Activated naive CD4-positive, alpha-beta T cell treated with anti-CD3 and anti-CD28 coated beads for 36 hours (primary cell): ENCODE measurements around the gene TH. TPM values are rescaled to one million over a fixed set of nuclear protein-coding genes. Genes with fewer than 3 reads are reported as not detected.

Experiments
- CTCF ChIA-PET: fragments of 350-600 bp; sonication (Branson Sonifier 250); formaldehyde crosslinking; loops from one replicate; lab custom pipeline; 2021; ENCODE audit warnings: antibody characterized with exemption; lab: Charles Lee
- DNase-seq: peaks from one replicate; pipeline ENCODE4 v3.0.0-alpha.2; 2020
- H3K27ac Mint-ChIP-seq: one replicate; pipeline ENCODE4 v1.8.0; 2021; ENCODE audit warnings: mild to moderate bottlenecking, mixed read lengths
- H3K27me3 Mint-ChIP-seq: one replicate; pipeline ENCODE4 v1.8.0; 2021; ENCODE audit warnings: low read depth, mixed read lengths
- H3K36me3 Mint-ChIP-seq: one replicate; pipeline ENCODE4 v1.8.0; 2021; ENCODE audit warnings: low read depth, mixed read lengths
- H3K4me1 Mint-ChIP-seq: one replicate; pipeline ENCODE4 v1.8.0; 2021; ENCODE audit warnings: low read depth, mixed read lengths
- H3K4me3 Mint-ChIP-seq: one replicate; pipeline ENCODE4 v1.8.0; 2021; ENCODE audit warnings: mild to moderate bottlenecking, moderate library complexity, mixed read lengths
- H3K9me3 Mint-ChIP-seq: one replicate; pipeline ENCODE4 v1.8.0; 2021; ENCODE audit warnings: mixed read lengths
- intact Hi-C: fragments of 100-400 bp; cut with micrococcal nuclease; formaldehyde crosslinking; loops from one replicate; pipeline ENCODE4 v1.15.1; 2023
- total RNA-seq, 2 experiments: library from RNA; stranded (reverse); gene quantifications; one replicate each; pipeline ENCODE4 v1.2.3, GENCODE V29; 2021

TH gene
- total RNA-seq, 2 experiments from 2014 or later: not detected

DNA sequence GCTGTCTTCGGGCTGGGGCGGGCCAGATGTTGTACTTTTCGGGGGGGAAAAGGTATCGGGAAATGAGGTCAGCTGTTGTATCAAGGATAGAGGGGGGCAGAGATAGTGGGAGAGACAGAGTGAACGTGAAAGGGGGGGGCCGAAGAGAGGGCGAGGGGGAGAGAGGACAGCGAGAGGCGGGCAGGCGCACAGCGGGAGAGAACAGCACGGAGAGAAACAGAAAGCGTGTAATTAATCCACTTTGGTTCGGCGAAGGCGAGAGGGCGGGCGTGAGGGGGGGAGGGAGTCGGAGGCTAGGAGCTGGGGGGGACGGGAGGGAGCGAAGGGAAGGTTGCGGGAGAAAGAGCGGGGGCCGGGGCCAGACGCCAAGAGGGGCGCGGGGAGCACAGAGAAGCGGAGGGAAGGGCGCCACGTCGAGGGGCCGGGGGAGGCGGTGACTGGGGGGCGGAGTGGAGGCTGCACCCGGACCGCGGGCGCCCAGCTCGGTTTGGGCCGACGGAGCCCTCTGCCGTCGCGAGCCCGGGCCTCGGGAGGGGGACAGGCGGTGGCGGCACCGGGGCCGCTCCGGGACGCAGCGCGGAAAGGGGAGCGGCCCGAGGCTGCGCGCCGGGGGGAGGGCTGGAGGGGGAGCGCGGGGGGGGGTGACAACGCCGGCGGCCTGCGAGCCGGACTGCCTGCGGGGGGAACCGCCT, 33.0 kb downstream of the TH start:
- intact Hi-C loops: no loop called here
- Mint-ChIP-seq H3K27me3 (peaks cover 55% of the 10 kb centered on the region), H3K9me3 (no peaks in the 10 kb centered on the region), H3K36me3 (no peaks in the 10 kb centered on the region), H3K4me1 (peaks cover 27% of the 10 kb centered on the region), H3K27ac (no peak overlapping the region), H3K4me3 (peak overlapping the region; percentile 34)
- DNase-seq: no peak
- CTCF ChIA-PET: no interaction called here

DNA sequence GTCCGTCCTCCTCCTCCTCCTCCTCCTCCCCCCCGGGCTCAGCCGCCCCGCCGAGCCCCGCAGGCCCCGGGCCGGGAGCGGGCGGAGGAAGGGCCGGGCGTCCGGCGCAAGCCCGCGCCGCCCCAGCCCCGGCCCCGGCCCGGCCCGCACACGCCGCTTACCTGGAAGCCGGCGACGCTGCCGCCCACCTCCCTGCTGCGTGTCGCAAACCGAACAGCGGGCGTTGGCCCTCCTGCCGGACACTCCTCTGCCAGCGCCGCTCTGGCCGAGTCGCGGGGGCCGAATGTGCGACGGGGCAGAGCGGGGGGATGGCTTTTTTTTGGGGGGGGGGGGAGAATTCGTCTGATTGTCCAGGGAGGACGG, 33.6 kb downstream of the TH start:
- Mint-ChIP-seq H3K4me3 (no peak overlapping the region), H3K36me3 (no peaks in the 10 kb centered on the region), H3K27ac (no peak overlapping the region), H3K27me3 (peaks cover 59% of the 10 kb centered on the region), H3K4me1 (peaks cover 22% of the 10 kb centered on the region), H3K9me3 (no peaks in the 10 kb centered on the region)
- CTCF ChIA-PET: no interaction called here
- intact Hi-C loops: no loop called here
- DNase-seq: no peak

DNA sequence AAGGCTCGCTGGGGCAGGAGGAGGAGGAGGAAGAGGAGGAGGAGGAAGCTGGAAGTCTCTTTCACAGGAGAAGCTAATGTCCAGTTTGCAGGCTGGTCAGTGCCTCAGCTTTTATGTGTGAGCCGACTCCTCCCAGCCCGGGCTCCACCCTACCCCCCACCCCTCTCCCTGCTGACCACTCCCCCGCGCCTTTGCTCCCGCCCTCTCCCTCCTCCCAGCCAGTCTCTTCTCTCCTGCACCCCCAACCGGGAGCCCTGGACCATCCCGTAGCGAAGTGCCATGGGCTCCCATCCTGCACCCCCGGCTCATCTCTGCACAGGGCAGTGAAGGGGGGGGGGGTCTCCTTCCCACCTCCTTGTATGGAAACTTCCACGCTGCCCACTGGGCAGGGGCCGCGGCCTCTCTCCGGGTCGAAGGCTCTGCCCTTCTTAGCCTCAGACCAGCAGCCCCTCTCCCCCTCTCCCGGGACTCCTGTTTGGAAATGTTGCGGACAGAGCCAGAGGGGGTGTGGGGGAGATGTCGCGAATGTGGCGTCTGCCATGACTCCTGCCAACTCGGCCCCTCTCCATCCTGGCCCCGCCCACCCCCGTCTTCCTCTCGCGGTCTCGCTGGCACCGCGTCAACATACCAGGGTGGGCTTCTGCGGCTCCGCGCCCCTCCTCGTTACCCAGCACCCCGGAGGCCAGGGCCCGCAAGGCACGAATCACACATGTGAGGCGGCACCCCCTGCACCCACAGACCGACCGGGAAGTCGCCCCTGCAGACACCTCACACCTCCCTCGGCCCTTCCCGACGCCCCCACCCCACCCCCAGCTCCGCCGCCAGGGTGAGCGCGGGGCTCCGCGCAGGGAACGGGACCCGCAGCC, 34.2 kb downstream of the TH start:
- no peak overlapping the region for H3K27ac Mint-ChIP-seq
- H3K4me1 Mint-ChIP-seq: peaks cover 16% of the 10 kb centered on the region
- no peak for DNase-seq
- intact Hi-C loops: no loop called here
- peaks cover 57% of the 10 kb centered on the region for H3K27me3 Mint-ChIP-seq
- H3K9me3 Mint-ChIP-seq: no peaks in the 10 kb centered on the region
- peak overlapping the region; percentile 15 for H3K4me3 Mint-ChIP-seq
- CTCF ChIA-PET: no interaction called here
- H3K36me3 Mint-ChIP-seq: no peaks in the 10 kb centered on the region

DNA sequence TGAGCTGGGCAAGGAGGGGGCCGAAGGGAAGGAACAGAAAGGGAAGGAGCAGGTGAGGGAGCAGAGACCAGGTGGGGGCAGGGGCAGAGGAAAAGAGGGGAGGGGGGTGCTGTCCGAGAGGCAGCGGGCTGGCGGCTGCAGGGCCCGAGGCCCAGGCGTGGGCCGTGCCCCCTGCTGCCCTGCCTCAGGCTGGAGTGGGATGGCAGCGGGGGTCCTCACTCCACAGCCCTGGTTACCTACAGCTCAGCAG, 34.7 kb downstream of the TH start:
- DNase-seq: no peak
- Mint-ChIP-seq H3K36me3 (no peaks in the 10 kb centered on the region), H3K27me3 (peaks cover 56% of the 10 kb centered on the region), H3K27ac (no peak overlapping the region), H3K9me3 (no peaks in the 10 kb centered on the region), H3K4me1 (peaks cover 11% of the 10 kb centered on the region), H3K4me3 (no peak overlapping the region)
- CTCF ChIA-PET: no interaction called here
- intact Hi-C loops: no loop called here

DNA sequence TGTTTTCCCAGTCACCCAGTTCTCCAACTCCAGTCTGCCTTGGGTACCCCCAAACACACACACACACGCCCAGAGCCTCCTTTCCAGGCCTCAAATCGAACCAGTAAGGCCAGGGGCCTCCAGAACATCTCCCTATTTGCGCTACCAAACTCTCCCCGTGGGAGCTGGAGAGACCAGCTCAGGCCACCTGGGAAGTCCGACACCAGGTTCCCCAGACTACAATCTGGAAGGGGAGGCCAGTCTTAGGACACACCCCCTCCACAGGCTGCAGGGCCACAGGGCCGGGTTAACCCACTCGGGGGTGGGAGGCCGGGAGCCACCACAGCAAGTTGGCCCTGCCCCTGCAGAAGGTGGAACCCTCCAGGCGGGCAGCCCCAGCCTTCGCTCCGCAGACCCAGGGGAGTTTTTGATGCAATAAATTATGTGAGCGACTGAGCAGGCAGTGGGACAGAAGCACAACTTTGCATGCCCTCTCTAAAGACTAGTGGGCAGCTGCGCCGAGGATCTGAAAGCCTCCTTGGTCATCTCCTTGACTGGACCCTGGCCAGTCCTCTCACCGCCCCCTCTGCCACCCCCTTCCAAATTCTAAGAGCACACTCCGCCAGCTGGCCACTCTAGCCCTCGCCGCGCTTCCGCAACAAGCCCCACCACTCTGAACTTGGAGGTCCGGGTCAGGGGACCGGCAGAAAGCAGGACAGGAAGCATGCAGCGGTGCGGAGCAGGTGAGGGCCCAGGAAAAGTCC, 35.2 kb downstream of the TH start:
- intact Hi-C loops: no loop called here
- Mint-ChIP-seq H3K27ac (no peak overlapping the region), H3K9me3 (peaks cover 3% of the 10 kb centered on the region), H3K27me3 (peaks cover 59% of the 10 kb centered on the region), H3K4me1 (peaks cover 10% of the 10 kb centered on the region), H3K36me3 (no peaks in the 10 kb centered on the region), H3K4me3 (no peak overlapping the region)
- no peak for DNase-seq
- CTCF ChIA-PET: no interaction called here

DNA sequence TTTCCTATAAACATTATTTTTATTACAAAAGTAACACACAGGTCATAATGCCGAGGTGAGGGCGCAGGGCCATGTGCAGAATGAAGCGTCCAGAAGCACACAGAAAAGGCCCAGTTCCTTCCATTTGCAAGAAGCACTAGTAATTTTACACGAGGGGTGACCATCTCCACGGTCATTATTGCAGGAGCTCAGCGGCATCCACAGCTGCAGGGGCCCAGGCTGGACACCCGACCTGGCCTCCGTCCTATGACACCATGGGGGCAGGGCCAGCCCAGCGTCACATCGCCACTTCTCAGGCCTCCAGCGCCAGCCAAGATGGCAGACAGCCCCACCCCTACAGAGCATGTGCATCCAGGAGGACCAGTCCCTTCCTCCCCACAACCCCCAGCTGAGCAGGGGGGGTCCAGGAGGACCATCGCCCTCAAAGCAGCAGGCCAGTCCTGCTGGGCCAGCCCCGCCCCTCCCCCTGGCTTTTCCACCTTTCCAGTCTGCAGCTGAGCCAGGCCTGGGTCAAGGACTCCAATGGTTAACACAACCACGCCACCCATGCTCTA, 35.9 kb downstream of the TH start:
- no peak for DNase-seq
- peaks cover 3% of the 10 kb centered on the region for H3K9me3 Mint-ChIP-seq
- peaks cover 55% of the 10 kb centered on the region for H3K27me3 Mint-ChIP-seq
- H3K27ac Mint-ChIP-seq: no peak overlapping the region
- intact Hi-C loops: no loop called here
- CTCF ChIA-PET: no interaction called here
- no peak overlapping the region for H3K4me3 Mint-ChIP-seq
- peaks cover 6% of the 10 kb centered on the region for H3K4me1 Mint-ChIP-seq
- H3K36me3 Mint-ChIP-seq: no peaks in the 10 kb centered on the region

DNA sequence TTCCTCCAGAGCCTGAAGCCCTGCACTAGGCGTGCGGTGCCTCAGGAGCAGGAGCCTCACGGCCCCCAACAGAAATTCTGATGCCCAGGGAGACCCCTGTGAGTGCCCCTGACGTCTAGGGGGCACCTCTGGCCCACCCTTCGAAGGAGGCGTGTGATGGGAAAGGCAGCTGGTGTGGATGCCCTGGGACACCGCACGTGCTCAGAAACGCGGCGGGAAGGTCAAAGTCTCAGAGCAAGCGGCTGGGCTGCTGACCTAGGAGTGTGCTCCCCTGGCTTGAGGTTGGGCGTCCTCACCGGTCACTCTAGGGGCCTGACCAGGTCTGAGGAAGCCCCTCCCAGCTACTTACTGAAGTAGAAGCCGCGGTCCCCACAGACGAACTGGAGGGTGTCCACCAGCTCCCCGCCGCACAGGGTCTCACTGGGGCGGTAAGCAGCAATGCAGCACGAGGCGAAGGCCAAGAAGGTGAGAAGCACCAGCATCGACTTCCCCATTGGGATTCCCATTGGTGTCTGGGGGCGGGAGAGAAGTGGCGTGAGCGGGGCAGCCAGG, 36.5 kb downstream of the TH start:
- Mint-ChIP-seq H3K9me3 (peaks cover 3% of the 10 kb centered on the region), H3K27ac (no peak overlapping the region), H3K4me1 (peaks cover 6% of the 10 kb centered on the region), H3K27me3 (peaks cover 54% of the 10 kb centered on the region), H3K36me3 (no peaks in the 10 kb centered on the region), H3K4me3 (no peak overlapping the region)
- no peak for DNase-seq
- intact Hi-C loops: no loop called here
- CTCF ChIA-PET: no interaction called here

DNA sequence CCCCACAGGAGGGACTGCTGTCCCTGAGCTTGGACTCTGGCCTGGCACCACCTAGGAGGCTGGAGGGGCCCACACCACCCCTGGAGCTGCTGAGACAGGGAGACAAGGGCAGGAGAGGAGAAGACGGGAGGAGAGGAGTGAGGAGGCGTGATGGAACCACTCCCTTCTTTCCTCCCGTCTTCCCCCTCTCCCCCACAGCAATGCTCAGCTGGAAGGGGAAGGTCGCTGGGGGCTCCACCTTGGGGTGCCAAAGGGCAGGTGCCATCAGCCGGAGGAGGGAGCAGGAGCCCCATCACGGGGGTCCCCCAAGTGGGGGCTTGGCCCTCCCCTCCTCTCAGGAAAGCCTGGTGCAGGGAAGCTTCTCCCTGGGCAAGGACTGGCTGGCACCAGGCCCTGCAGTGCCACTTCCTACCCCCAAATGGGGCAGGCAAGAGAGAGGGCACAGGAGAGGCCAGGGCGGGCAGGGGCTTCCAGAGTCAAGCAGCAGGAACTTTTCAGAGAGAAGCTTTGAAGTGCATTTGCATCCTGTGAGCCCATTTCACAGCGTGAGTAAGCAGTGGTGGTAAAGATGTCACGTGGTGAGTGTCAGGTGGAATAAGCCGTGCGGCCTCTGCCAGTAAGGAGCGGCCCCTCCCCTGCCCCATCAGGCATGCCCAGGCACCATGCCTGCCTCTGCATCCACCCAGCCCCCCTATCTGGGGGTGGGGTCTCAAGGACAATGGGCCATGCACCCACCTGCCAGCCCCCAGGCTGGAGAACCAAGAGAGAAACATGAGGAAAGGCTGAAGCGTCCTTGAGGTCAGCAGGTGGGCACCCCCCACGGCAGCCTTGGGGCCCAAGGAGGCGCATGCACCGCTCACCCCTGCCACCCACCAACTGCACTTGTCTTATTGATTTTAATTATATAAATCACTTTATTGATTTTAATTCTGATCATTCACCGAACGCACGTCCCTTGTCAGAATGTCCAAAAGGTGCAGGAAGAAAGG, 37.3 kb downstream of the TH start:
- Mint-ChIP-seq H3K4me3 (no peak overlapping the region), H3K27me3 (peaks cover 52% of the 10 kb centered on the region), H3K36me3 (no peaks in the 10 kb centered on the region), H3K9me3 (peaks cover 3% of the 10 kb centered on the region), H3K27ac (no peak overlapping the region), H3K4me1 (peaks cover 6% of the 10 kb centered on the region)
- CTCF ChIA-PET: no interaction called here
- intact Hi-C loops: no loop called here
- no peak for DNase-seq

DNA sequence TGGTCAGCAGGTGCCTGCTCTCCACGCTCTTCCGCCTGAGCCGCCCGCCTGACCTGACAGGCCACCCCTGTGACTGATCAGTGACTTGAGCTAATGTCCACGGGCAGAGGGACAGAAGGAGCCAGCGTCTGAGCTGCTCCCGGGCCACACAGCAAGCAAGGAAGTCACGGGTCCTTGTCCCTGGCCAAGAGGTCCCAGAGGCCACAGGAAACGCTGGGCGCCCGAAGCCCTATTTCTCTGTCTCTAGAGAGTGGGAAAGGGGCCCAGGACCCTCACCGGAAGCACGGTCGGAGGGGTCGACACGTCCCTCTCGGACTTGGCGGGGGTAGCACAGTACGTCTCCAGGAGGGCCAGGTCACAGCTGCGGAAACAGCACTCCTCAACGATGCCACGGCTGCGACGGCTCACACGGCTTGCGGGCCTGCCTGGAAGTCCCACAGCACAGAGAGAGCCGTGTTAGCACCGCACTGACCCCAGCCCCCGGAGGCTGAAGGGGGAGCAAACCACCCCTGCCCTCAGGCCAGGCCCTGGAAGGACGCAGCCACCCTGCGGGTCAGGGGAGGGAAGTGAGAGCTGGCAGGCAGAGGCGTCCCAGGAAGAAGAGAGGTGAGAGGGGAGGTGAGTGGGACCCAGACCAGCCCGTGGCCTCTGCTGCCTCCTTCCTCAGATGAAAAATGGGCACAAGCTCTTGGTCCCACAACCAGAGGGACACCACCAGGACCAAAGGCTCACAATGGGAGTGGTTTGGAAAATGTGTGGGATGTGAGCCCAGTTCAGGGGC, 38.2 kb downstream of the TH start:
- no peak for DNase-seq
- no peak overlapping the region for H3K27ac Mint-ChIP-seq
- intact Hi-C loops: no loop called here
- H3K9me3 Mint-ChIP-seq: peaks cover 3% of the 10 kb centered on the region
- CTCF ChIA-PET: no interaction called here
- no peak overlapping the region for H3K4me3 Mint-ChIP-seq
- peaks cover 55% of the 10 kb centered on the region for H3K27me3 Mint-ChIP-seq
- H3K36me3 Mint-ChIP-seq: no peaks in the 10 kb centered on the region
- H3K4me1 Mint-ChIP-seq: peaks cover 6% of the 10 kb centered on the region

DNA sequence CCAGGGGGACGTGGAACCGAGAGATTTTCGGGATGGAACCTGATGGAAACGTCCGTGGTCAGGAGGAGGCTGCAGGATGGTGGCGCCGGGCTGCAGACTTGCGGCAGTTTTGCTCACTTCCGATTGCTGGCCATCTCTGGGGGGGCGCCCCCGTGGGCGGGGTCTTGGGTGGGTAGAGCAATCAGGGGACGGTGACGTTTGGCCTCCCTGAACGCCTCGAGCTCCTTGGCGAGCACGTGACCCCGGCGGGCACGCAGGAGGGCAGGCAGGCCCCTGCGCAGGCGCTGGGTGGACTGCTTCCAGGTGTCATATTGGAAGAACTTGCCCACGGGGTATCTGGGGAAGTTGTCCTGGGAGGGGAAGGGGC, 38.8 kb downstream of the TH start:
- Mint-ChIP-seq H3K36me3 (no peaks in the 10 kb centered on the region), H3K9me3 (peaks cover 3% of the 10 kb centered on the region), H3K27ac (no peak overlapping the region), H3K27me3 (peaks cover 53% of the 10 kb centered on the region), H3K4me3 (no peak overlapping the region), H3K4me1 (peaks cover 4% of the 10 kb centered on the region)
- no peak for DNase-seq
- CTCF ChIA-PET: no interaction called here
- intact Hi-C loops: no loop called here

DNA sequence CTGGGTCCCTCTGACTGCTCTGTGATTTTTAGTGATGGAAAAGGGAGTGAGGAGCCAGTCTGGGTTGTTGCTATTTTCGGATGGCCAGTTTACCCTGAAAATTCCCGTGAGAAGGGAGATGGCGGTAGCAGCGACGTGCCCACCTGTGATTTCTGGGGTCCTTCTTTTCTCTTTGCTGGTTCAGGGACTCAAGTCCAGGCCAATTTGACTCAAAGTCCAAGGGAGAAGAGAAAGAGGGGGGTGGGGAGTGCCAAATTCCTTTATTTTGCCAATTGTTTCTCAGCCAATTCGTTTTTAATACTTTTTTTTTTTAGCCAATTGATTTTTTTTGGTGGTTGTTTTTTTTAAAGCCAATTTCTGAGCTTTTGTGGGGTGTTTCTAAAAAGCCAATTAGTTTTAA, 39.4 kb downstream of the TH start:
- intact Hi-C loops: no loop called here
- Mint-ChIP-seq H3K36me3 (no peaks in the 10 kb centered on the region), H3K9me3 (peaks cover 3% of the 10 kb centered on the region), H3K27me3 (peaks cover 48% of the 10 kb centered on the region), H3K27ac (no peak overlapping the region), H3K4me1 (peaks cover 2% of the 10 kb centered on the region), H3K4me3 (no peak overlapping the region)
- no peak for DNase-seq
- CTCF ChIA-PET: interaction anchor here (0.6 kb wide), 1 partner anchor 313 kb away, joined by 4 read pairs; no protein-coding TSS in a partner anchor
